ENCODE data around the gene FAM217A. TPM values are rescaled to one million over a fixed set of nuclear protein-coding genes. Genes with fewer than 3 reads are reported as not detected.

The FAM217A gene
- total RNA-seq, 2 donors from 2014 or later, result not detected

DNA sequence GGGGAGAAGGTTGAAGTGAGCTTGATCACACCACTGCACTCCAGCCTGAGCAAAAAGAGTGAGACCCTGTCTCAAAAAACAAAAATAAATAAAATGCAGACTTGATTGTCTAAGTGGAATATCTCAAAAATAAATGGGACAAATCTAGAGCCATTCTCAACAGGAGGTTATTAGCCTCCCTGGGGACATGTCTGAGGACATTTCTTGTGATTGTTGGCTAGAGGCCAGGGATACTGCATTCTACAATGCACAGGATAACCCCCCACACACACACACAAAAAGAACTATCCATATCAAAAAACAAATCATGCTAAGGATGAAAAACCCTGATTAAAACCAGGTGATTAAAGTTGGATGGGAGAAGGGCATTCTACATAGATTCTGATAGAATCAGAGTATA is 37.5 kb downstream of the FAM217A start:
- Histone ChIP-seq H3K9me3 (no peaks in the 10 kb centered on the region), H3K36me3 (peaks cover 34% of the 10 kb centered on the region), H3K4me3 (no peak overlapping the region), H3K27ac (no peak overlapping the region), H3K27me3 (replicated peaks; ENCODE audit: insufficient read depth) (no peaks in the 10 kb centered on the region), H3K4me1 (ENCODE audit: control insufficient read depth in 1 of 2, low read depth in 2 of 2) (peaks cover 0 to 5% of the 10 kb centered on the region in 2 donors)
- DNase-seq (ENCODE audit: low spot score), result no peak
- ATAC-seq (ENCODE audit: insufficient number of reproducible peaks, low FRiP score, low read depth), result no peak
- TF ChIP-seq, protein P1, sequence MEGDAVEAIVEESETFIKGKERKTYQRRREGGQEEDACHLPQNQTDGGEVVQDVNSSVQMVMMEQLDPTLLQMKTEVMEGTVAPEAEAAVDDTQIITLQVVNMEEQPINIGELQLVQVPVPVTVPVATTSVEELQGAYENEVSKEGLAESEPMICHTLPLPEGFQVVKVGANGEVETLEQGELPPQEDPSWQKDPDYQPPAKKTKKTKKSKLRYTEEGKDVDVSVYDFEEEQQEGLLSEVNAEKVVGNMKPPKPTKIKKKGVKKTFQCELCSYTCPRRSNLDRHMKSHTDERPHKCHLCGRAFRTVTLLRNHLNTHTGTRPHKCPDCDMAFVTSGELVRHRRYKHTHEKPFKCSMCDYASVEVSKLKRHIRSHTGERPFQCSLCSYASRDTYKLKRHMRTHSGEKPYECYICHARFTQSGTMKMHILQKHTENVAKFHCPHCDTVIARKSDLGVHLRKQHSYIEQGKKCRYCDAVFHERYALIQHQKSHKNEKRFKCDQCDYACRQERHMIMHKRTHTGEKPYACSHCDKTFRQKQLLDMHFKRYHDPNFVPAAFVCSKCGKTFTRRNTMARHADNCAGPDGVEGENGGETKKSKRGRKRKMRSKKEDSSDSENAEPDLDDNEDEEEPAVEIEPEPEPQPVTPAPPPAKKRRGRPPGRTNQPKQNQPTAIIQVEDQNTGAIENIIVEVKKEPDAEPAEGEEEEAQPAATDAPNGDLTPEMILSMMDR (IDR thresholded peaks at IDR 0.05), result no peak

DNA sequence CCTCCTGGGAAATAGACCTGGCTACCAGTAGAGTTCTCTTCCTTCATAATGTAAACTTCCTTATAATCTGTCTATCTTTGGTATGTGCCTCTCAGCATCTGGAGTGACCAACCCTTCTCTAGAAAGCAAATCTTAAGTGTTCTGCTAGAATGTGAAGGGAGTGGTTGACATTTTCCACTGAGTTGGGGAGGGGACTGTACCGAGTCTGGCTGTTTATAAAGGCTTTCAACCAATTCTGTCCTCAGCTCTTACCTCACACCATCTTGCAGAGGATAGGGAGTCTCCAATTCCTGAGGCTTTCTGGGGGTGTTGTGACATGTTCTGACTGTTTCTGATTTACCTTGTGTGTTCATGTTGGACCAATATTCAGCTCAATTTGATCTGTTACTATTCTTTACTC is 39.6 kb downstream of the FAM217A start:
- H3K27me3 ChIP-seq (replicated peaks; ENCODE audit: insufficient read depth), result no peaks in the 10 kb centered on the region

DNA sequence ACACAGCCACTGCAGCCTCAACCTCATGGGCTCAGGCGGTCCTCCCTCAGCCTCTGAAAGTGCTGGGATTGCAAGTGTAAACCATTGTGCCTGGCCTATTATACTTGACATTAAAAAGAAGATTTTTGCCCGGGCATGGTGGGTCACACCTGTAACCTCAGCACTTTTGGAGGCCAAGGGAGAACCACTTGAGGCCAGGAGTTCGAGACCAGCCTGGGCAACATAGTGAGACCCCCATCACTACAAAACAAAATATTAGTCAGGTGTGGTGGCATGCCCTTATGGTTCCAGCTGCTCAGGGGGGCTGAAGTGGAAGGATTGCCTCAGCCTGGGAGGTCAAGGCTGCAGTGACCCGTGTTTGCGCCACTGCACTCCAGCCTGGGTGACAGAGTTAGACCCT is 42.4 kb downstream of the FAM217A start:
- H3K4me3 ChIP-seq, result no peak overlapping the region
- peaks cover 11 to 15% of the 10 kb centered on the region in 2 donors for H3K4me1 ChIP-seq (ENCODE audit: control insufficient read depth in 1 of 2, low read depth in 2 of 2)
- H3K36me3 ChIP-seq, result peaks cover 23% of the 10 kb centered on the region
- no peak overlapping the region for H3K27ac ChIP-seq
- H3K9me3 ChIP-seq, result no peaks in the 10 kb centered on the region
- no peak for ATAC-seq (ENCODE audit: insufficient number of reproducible peaks, low FRiP score, low read depth)
- H3K27me3 ChIP-seq (replicated peaks; ENCODE audit: insufficient read depth), result no peaks in the 10 kb centered on the region
- no peak for DNase-seq (ENCODE audit: low spot score)
- TF ChIP-seq, protein P1 (IDR thresholded peaks at IDR 0.05), result no peak

More for the DNA sequence above, 39.6 kb downstream of the FAM217A start:
- peaks cover 33% of the 10 kb centered on the region for H3K36me3 ChIP-seq
- H3K4me3 ChIP-seq, result no peak overlapping the region
- DNase-seq (ENCODE audit: low spot score) (no peak), ATAC-seq (ENCODE audit: insufficient number of reproducible peaks, low FRiP score, low read depth) (no peak)
- no peaks in the 10 kb centered on the region for H3K9me3 ChIP-seq
- TF ChIP-seq, protein P1 (IDR thresholded peaks at IDR 0.05), result no peak
- peaks cover 0 to 5% of the 10 kb centered on the region in 2 donors for H3K4me1 ChIP-seq (ENCODE audit: control insufficient read depth in 1 of 2, low read depth in 2 of 2)
- H3K27ac ChIP-seq, result no peak overlapping the region

DNA sequence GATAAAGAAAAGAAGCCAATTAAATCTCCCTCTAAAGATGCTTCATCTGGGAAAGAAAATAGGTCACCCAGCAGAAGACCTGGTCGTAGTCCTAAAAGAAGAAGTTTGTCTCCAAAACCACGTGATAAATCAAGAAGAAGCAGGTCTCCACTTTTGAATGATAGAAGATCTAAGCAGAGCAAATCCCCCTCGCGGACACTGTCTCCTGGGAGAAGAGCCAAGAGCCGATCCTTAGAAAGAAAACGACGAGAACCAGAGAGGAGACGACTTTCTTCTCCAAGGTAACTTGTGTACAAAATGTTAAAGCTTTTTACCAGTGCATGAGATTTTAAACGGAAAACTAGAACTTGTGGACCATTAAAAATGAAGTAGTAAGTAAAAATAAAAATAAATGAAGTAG is 46.5 kb downstream of the FAM217A start:
- no peaks in the 10 kb centered on the region for H3K27me3 ChIP-seq (replicated peaks; ENCODE audit: insufficient read depth)
- TF ChIP-seq, protein P1 (IDR thresholded peaks at IDR 0.05), result no peak
- ATAC-seq (ENCODE audit: insufficient number of reproducible peaks, low FRiP score, low read depth) (no peak), DNase-seq (ENCODE audit: low spot score) (no peak)
- peaks cover 7% of the 10 kb centered on the region for H3K36me3 ChIP-seq
- H3K4me1 ChIP-seq (ENCODE audit: control insufficient read depth in 1 of 2, low read depth in 2 of 2), result peaks cover 13 to 23% of the 10 kb centered on the region in 2 donors
- H3K9me3 ChIP-seq, result no peaks in the 10 kb centered on the region
- no peak overlapping the region for H3K4me3 ChIP-seq
- no peak overlapping the region for H3K27ac ChIP-seq

DNA sequence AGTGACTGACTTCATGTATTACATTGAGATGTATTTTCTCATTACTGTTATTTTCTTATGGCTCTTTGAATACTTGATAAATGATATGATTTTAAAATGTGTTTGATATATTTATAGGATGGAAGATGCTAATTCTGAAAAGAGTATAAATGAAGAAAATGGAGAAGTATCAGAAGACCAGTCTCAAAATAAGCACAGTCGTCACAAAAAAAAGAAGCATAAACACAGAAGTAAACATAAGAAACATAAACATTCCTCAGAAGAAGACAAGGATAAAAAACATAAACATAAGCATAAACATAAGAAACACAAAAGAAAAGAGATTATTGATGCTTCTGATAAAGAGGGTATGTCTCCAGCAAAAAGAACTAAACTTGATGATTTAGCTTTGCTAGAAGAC is 47.5 kb downstream of the FAM217A start:
- ATAC-seq (ENCODE audit: insufficient number of reproducible peaks, low FRiP score, low read depth) (no peak), DNase-seq (ENCODE audit: low spot score) (no peak)
- Histone ChIP-seq H3K36me3 (peaks cover 7% of the 10 kb centered on the region), H3K27ac (no peak overlapping the region), H3K27me3 (replicated peaks; ENCODE audit: insufficient read depth) (no peaks in the 10 kb centered on the region), H3K4me1 (ENCODE audit: control insufficient read depth in 1 of 2, low read depth in 2 of 2) (peaks cover 13 to 23% of the 10 kb centered on the region in 2 donors), H3K9me3 (no peaks in the 10 kb centered on the region), H3K4me3 (no peak overlapping the region)
- TF ChIP-seq, protein P1 (IDR thresholded peaks at IDR 0.05), result no peak
